ENCODE measurements around the gene ADO.

DNA sequence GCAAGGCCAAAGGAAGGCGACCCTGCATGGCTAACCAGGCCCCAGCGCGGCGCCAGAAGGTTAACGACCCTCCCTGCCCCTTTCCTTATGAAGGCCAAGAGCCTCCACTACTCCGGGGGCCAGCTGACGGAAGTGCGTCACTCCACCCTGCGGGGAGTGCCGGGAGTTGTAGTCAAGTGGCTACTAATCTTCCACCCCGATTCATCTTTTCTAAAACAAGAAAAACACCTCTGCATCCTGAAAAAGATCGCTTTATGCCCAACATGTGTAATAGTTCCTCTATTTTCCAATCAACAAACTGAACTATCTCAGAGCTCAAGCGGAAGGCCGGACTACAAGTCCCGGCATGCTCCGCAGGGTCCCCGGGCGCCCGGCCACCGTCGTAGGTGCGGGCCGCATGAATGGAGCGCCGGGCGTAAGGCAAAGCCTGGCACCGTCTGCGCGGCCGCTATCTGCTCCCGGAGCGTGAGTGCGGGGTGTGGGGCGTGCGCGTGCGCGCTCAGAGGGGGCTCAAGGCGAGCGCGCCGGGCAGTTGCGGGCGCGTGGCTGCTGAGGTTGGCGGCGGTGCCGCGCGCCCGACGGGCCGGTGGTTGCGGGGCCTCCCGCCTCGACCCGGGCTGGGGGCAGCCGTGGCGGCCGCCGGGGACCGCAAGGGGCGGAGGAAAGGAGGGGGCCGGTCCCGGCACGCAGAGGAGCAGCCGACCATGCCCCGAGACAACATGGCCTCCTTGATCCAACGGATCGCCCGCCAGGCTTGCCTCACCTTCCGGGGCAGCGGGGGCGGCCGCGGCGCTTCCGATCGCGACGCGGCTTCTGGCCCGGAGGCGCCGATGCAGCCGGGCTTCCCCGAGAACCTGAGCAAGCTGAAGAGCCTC, at the start of gene ADO:
- TF ChIP-seq NR3C1 (CRISPR knock-in tag; IDR thresholded peaks at IDR 0.05) = no peak
- TF ChIP-seq ARNTL (CRISPR knock-in tag; IDR thresholded peaks at IDR 0.05) = no peak
- no peak for TF ChIP-seq ZNF224 (CRISPR knock-in tag; IDR thresholded peaks at IDR 0.05)
- TF ChIP-seq ATF3 (CRISPR knock-in tag; IDR thresholded peaks at IDR 0.05) = peak; percentile 4; the same call in 1 of the 2 replicates
- TF ChIP-seq RFX5 (IDR thresholded peaks at IDR 0.05; ENCODE audit: low read depth, low read length) = 0 out of 2 replicates have a peak, but pooled peaks have one; percentile 6
- no peak for TF ChIP-seq ARHGAP35 (CRISPR knock-in tag; IDR thresholded peaks at IDR 0.05; ENCODE audit: borderline replicate concordance)
- no peak for TF ChIP-seq AKAP8 (CRISPR knock-in tag; IDR thresholded peaks at IDR 0.05)
- TF ChIP-seq POLR2A (IDR thresholded peaks at IDR 0.05; ENCODE audit: insufficient read depth in 1 of 2, low read depth in 2 of 2, low read length in 2 of 2) = peak in 1 of 2 experiments; percentile 67; a peak in 3 of 4 replicates
- peak; percentile 18; the same call in 1 of the 2 replicates for TF ChIP-seq HDAC2 (CRISPR knock-in tag; IDR thresholded peaks at IDR 0.05)
- TF ChIP-seq KAT8 (CRISPR knock-in tag; IDR thresholded peaks at IDR 0.05) = peak; percentile 93
- TF ChIP-seq SMC3 (IDR thresholded peaks at IDR 0.05; ENCODE audit: low read length) = no peak
- no peak for TF ChIP-seq ZNF253 (CRISPR knock-in tag; IDR thresholded peaks at IDR 0.05; ENCODE audit: borderline replicate concordance)
